LNCAP (cell line): ENCODE results near the gene LENG8.
A peak's percentile ranks its signal among the peaks of the same experiment; 100 is the strongest.

Experiments
- CTCF ChIP-seq: fragments of 450-650 bp; IDR thresholded peaks from 2 replicates; pipeline ENCODE4 v1.5.1; 2017; ENCODE audit warnings: mild to moderate bottlenecking

Gene LENG8

GRCh38 chr19:54477650-54478049 lies 28.7 kb downstream of the LENG8 start:
- TF ChIP-seq CTCF: no peak

- TF ChIP-seq CTCF: peak; percentile 74
Measured at GRCh38 chr19:54478677-54479266, 29.8 kb downstream of the LENG8 start.

GRCh38 chr19:54480051-54480450 lies 31.1 kb downstream of the LENG8 start:
- TF ChIP-seq CTCF: no peak

GRCh38 chr19:54481326-54481930 lies 32.4 kb downstream of the LENG8 start:
- TF ChIP-seq CTCF: peak; percentile 72

GRCh38 chr19:54482889-54483288 lies 33.9 kb downstream of the LENG8 start:
- no peak for TF ChIP-seq CTCF

- TF ChIP-seq CTCF: no peak
Measured at GRCh38 chr19:54484451-54484850, 35.5 kb downstream of the LENG8 start.

- TF ChIP-seq CTCF: no peak
Measured at GRCh38 chr19:54485851-54486250, 36.9 kb downstream of the LENG8 start.

GRCh38 chr19:54489341-54489740 lies 40.3 kb downstream of the LENG8 start:
- no peak for TF ChIP-seq CTCF
